ENCODE data around the gene RNF166.

Gene RNF166

DNA sequence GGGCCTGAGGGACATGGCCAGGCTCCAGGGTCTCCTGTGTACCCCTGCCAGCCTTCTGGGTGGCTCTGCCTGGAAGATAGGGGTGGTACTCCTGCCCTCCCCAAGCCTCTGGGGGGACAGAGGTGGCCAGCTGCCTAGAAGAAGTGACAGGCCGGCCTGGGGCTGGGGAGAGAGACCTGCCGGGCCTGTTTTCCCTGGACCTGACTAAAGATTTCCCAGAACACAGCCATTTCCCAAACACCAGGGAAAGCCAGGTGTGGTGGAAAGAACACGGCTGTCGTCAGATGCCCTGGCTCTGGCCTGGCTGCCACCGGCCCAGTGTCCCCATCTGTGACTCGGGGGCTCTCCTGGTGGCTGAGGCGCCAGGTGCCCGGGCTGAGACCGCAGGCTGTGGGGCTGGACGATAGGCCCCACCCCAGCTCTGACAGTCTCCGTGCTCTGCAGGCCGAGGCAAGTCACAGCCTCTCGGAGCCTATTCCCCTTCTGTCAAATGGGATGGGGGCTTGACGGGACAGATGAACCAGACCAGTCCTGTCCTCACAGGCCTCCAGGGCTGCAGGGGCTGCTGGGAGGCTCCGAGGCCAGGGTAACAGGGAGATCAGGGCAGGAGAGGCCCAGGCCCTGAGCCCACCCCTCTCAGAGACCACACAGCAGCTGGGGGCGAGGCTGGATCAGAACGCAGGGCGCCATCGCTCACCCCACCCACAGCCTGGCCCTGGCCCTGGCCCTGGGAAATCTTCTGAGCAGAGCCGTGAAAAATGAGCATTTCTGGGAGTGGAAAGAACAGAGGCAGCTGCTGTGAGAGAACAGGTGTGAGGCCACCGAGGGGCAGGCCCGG lies 33.1 kb upstream of the RNF166 start:
- no peak for DNase-seq

DNA sequence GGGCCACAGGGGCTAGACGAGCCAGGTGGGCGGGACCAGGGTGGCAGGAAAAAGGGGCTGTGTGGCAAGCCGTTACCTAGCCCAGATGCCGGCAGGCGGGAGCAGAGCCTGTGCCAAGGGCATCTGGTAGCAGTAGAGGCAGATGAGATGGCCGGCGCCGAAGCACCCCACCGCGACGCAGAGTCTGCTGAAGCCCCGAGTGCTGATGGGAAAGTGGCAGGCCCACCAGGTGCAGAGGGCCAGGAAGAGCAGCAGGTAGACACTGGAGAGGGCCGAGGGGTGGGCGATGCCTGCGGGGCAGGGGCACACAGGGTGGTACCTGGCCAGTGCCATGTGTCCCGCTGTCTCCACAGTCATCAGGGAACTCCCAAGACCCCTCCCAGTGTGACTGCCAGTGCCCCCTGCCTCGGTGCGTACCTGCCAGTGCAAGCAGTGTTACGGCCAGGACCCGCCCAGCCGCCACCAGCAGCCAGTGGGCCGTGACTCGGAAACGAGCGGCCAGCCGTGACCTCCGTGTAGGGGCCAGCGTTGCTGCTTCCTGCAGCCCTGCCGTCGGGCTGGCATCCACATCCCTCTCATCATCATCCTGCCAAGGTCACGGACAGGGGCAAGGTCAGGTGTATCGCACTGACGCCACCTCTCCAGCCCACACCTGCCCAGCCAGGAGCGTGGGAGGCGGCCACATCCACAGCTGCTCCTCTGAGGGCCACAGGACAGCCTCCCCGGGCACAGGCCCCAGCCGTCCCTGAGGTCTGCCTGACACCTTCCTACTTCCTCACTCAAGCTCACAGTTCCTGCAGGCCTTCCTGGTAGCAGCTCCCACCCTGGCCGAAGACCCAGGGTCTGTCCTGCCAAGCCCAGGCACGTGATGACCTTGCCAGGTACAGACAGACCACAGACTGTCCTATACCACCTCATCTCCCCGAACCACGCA lies 32.2 kb upstream of the RNF166 start:
- no peak for DNase-seq

DNA sequence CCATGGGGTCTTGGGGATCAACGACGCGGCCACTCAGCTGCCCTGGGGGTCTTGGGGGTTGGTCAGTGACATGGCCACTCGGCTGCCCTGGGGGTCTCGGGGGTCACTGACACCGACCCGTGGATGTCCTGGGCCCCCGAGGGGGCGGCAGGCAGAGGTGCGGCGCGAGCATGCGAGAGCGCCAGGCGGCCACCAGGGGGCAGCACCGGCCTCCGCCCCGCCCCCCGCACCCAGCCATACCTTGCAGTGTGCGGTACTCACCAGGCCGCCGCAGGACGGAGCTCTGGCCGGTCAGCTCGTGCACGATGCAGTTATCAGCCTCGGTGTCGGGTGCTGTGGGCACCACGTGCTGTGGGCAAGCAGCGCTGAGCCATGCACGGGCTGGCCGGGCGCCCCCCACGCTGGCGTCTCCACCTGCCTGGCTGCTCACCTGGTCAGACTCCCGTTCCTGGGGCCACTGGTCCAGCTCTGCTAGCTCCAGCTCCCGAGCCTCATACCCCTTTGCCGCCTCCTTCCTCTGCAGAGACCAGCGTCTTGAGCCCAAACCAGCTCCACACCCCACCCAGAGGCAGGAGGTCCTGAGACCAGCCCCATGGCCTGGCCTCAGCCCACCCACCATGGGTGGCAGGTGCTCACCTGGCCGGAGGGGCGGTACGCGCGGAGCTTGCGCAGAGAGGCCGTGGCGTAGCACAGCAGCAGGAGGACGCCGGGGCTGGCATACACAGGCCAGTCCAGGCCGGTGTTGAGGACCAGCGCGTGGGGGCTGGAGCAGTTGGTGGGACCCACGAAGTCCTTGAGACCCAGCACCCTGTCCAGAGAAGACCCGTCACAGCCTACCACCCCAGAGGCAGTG lies 31.3 kb upstream of the RNF166 start:
- DNase-seq: peak; percentile 63

DNA sequence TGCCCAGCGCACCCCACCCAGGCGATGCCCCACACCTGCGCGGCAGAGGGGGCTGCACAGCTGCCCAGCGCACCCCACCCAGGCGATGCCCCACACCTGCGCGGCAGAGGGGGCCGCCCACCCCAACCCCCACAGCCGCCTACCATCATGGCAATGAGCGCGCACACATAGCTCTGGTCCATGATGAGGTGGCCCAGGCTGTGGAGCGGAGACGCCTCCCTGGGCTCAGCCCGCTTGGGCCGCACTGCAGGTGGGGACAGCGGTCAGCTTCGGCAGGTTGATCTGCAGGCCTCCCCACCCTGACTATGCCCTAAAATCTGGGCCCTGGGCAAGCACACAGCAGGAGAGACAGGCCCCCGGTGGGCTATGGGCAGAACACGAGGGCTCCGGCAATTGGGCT lies 30.3 kb upstream of the RNF166 start:
- no peak for DNase-seq

DNA sequence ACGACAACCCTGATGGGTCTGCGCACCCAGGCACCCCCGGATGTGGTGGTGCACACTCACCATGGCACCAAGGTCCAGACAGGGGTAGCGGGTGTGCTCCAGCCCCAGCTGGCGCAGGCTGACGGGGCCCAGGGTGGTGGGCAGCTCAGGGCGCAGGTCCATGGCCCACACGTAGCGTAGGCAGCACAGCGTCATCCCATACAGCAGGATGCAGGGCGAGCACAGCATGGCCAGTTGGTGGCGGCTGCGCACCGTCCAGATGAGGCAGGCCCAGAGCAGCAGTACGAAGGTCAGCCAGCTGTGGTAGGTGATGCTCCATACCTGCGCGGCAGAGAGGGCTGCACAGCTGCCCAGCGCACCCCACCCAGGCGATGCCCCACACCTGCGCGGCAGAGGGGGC lies 29.9 kb upstream of the RNF166 start:
- DNase-seq: no peak

DNA sequence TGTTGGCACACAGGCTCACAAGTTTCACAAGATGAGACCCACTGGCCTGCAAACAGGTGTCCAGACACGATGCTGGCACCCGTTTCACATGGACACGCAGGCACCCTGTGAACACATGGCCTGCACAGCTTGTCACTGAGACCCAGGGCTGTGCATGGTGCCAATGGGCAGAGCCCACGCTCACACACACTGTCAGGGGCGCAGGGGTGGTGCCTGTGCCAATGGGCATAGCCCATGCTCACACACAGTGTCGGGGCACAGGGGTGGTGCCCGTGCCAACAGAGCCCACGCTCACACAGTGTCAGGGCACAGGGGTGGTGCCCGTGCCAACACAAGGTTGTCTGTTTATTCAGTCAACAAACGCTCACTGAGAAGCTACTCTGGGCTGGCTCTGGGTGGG lies 29.4 kb upstream of the RNF166 start:
- no peak for DNase-seq

DNA sequence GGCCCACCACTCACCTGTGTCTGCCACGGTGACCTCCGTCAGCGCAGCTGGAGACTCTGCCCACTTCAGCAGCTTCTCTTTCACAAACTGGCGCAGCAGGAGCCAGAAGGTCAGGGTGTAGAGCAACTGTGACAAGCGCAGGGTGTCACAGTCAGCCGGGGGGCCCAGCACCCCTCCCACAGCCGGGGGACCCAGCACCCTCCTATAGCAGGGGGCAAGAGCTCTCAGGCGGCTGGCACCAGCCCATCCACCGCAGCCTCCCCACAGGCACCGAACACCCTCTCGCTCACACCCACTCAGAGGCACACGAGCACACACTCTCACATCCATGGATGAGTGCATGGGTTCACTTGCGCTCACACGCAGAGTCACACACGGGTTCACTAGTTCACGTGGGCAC lies 28.9 kb upstream of the RNF166 start:
- DNase-seq: no peak

DNA sequence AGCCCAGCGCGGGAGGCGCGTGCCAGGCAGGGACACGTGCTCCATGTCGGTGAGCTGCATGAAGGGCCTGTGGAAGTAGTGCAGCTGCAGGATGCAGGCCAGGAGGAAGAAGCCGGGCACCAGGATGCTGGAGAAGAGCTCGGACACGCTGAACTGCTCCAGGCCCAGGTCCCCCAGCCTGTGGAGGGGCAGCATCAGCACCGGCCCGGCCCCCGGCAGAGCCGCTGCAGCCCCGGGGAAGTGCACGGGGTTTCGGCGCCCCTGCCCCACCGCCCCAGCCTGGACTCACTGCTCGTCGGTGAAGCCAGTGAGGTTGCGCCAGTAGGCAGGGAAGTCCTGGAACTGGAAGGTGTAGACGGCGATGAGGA lies 28.1 kb upstream of the RNF166 start:
- DNase-seq: no peak

DNA sequence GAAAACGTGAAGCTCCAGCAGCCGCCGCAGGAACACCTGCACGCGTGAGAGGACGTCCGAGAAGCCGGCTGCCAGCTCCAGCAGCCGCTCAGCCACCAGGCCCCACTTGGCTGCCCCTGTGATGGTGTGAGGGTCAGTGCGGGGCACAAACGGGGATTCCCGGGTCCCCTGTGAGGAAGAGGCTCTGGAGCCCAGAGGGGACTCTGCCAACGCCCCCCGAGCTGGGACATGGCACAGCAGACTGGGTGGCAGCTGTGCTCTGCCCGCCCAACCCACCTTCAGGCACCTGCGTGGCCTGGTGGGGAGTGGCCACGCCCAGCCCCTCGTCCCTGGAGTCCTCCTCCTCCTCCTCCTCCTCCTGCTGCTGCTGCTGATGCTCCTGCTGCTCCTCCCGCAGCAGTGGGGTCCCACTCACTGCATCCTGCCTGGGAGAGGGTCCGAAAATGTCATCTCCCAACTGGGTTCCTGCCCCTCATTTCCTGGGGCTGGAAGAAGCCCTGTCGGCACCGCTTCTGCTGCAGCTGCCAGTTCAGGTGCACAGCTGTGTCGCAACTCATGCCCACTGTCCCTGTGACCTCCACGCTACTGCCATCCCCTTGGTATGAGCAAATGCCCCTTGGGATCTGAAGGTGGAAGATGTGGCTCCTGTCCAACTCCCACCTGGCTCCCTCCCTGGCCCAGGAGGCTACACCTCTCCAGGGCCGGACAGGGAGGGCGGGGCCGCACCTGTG lies 27.6 kb upstream of the RNF166 start:
- no peak for DNase-seq

DNA sequence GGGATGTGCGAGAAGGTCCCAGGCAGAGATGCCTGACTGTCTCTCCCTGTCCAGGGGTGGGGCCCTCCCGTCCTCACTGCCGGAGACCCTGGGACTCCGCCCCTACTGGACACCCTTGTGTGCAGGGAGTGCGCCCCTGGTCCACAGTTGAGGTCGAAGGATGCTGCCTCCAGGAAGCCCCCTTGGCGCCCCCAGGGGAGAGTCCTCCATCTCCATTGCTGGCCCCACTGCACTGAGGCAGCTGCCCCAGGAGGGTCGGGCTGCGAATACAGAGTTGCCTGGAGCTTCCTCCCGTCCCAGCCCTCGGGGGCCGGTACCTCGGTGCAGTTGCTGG lies 26.7 kb upstream of the RNF166 start:
- no peak for DNase-seq

DNA sequence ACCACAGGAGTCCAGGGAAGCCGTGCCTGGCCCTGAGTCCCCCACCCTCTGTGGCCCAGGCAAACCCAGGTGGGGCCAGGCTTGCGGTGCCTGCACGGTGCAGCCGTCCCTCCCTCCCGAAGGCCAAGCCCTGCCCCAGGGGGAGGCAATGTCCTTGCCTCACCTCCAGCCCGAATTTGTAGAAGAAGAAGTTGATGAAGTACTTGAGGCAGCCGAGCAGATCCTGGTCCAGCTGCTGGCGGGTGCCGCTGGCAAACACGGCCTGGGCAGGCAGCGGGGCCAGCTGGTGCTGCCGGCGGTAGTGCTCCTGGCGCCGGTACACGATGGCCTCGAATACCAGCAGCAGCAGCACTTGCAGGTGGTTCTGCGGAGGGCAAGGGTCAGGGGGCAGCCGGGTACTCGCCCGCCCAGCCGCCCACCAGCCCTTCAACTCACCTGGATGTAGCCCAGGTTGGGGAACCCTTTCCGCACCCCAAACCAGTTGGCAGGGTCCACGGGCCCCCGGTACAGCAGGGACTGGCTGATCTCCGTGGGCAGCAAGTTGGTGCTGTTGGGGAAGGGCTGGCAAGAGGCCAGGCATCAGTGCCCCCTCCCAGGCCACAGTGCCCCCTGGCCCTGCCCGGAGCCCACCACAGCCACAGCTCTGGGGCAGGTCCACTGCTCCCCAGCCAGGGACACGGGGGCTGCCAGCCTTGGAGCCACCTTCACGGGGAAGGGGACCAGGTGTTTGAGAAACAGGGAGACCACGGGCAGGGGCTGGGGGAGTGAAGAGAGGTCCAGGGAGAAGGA lies 26.2 kb upstream of the RNF166 start:
- DNase-seq: no peak

DNA sequence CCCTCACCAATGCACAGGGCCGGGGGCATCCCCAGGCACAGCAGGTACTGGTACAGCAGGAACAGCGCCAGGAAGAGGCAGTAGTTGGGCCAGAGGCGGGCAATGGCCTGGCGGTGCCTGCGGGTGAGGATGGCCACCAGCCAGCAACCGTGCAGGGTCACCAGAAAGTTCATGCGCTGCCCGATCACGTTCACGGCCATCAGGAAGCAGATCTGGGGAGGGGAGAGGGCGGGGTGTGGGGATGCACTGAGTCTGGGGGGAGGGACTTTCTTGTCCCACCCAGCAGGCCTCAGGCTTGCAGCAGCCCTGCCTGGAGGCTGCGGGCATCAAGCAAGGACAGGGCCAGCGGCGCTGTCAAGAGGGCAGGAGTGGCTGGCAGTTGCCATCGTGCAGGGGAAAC lies 25.5 kb upstream of the RNF166 start:
- no peak for DNase-seq

DNA sequence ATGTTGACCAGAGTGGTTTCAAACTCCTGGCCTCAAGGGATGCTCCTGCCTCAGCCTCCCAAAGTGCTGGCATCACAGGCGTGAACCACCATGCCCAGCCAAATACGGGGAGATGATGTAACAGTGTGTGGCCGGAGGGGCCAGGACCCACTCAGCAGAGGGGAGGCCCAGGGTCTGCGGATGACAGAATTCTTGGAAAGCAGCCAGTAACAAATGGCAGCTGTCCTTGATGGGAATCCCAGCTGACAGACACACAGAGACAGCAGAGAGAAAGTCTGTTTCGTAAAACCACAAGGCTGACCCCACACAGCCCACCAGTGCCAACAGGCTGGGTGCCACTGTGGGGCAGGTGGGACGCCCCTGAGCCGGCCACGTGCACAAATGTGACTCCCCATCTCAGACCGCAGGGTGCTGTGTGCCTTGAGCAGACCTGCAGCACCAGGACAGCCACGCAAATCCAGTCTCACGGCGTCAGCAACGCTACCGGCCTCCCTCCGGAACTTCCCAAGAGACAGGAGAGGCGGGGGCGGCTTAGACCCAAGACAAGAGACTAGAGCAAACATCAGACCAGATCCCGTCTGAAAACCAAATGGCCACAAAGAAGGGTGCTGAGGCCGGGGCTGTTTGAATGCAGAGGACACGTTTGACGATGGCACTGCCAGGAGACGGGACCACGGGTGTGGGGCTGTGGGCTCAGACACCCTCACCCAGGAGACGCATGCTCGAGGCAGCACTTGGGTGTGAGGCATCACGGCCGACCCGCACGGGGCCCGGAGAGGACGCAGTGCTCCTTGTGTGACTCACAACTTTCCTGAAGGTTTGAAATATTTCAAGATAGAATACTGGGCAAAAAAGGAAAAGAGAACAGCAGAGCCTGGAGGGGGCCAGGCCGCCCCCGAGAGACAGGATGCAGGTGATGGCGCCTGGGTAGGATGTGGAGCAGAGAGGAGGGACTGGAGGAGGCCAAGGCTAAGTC lies 24.7 kb upstream of the RNF166 start:
- DNase-seq: no peak

DNA sequence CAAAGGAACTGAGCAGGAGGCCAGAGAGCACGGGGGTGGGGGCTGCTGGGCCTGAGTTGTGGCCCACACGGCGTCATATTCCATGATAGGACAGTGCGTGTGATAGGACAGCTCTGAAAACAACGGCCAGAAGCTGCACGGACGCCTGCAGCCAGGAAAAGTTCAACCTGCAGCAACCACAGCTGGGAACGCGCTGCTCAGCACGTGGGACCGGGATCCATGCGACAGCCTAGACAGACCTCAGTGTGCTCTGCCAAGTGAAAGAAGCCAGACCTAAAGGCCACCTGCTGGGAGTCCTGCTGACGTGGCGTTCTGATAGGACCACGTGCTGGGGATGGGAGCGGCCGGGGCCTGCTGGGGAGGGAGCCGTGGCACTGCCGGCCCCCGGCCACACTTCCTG lies 21.7 kb upstream of the RNF166 start:
- no peak for DNase-seq

DNA sequence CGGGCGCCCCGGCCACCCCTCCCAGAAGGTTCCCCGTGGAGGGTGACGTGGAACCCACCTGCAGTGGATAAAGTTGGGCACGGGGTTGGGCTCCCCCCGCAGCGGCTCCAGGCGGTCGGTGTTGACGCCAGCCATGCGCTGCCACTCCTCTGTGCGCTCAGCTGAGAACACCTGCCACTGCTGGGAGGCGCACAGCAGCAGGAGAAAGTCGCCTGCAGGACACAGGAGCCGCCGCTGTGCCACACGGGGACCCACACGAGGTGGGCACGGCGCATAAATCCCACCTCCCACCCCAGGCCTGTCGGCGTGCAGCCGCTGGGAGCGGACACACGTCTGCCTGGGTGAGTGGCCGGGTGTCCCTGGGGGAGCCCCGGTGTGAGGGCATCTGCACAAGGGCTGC lies 20.8 kb upstream of the RNF166 start:
- no peak for DNase-seq

DNA sequence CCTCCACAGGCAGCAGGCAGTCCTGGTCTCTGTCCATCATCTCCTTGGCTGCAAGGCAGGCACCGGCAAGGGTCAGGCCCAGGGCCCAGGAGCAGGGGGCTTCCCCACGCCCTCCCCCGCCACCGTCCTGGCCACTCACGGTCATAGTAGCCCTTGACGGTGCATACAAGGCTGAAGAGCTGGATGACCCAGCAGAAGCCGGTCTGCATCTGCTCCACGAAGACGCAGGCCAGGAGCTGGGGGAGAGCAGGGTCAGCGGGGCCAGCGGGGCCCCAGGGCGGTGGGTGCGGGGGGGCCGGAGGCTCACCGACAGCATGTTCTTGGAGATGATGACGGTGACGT lies 20.2 kb upstream of the RNF166 start:
- DNase-seq: no peak

DNA sequence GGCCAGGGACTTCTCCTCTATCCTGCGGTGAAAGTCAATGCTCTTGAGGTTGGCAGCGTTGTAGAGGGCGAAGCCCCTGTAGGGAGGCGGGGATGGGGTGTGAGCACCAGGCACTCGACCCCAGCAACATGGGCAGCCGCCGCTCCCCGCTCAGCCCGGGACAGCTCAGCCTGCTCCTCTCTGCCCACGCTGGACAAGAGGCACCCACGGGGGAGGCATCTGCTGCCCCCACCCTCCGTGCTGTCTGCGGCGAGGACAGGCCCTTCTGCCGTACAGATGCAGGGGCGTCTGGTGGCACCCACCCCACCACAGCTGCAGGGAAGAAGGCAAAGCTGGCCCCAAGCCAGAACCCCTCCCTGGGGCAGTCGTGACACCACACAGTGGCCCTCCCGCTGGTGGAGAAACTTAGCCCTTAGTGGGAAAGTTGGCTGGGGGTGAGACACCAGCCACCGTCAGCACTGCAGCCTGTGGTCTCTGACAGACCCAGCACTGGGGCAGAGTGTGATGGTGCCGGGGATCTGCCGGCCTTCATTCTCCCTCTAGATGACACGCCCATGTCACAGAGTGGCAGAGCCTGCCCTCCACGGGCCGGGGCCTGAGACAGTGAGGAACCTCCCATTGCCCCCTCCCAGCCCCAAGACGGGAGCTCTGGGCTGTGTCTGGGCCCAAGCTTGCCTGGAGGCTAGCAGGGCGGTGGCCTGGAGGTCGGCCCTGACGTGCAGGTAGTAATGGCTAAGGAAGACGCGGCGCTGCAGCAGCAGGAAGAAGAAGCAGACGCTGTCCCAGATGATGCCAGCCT lies 19.6 kb upstream of the RNF166 start:
- DNase-seq: no peak

DNA sequence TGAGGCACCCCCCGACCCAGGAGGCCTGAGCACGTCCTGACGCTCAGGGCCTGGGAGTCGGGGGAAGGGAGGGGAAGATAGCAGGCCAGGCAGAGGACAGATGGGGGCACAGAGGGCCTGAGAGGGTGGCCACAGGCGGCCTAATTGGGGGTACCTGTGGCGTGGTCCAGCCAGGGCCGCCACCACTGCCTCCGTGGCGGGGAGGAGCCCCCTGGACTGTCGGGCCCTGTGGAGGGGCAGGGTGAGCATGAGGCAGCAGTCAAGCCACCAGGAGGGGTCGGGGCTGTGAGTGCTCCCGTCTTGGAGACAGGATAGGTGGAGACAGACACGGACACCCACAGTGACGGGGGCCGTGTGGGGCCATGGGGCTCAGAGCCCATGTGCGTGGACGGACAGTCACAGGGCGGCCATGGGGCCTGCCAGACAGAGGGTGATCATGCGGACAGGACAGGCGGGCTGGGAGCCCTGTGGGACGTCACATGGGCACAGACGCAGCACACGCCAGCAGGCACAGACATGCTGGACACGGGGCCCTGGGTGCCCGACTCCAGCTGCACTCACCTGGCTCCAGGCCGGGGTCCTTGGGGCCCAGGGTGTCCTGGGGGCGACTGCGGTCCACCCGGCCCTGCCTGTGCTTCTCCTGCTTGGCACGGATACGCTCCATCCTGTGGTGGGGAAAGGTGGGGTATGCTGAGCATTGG lies 18.8 kb upstream of the RNF166 start:
- DNase-seq: no peak

DNA sequence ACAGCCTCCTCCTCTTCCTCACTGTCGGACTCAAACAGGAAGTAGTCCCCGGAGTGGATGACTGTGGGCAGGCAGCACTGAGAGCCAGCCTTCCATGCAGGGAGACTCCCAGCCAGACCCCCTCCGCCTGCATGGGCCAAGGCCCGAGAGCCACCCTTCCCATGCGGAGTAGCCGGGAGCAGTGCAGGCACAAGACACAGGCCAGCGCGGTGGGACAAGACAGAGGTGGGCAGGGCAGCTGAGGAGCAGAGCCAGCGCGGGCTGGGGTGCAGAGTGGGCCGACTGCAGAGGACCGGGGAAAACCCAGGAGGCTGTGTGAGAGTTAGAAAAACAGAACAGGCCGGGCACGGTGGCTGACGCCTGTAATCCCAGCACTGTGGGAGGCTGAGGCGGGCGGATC lies 17.7 kb upstream of the RNF166 start:
- DNase-seq: no peak
